Measurements from ENCODE around the gene PRRX2.

DNA sequence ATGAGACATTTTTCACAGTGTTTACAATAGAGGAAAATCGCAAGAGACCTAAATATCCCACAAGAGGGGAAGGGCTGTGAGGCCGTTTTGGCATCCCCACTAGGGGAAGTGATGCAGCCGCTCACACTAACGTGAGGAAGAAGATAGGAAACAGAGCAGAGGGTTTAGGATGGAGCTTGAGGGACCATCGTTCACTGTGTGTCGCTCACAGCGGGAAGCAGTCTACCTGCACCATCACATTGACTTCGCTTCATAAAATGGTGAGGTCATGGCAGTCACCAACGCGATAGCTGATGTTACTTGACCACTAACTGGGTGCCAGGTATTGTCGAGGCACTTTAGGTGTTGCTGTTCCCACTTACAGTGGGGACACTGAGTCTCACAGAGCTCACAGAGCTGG lies 35.6 kb downstream of the PRRX2 start:
- TF ChIP-seq, protein P1, sequence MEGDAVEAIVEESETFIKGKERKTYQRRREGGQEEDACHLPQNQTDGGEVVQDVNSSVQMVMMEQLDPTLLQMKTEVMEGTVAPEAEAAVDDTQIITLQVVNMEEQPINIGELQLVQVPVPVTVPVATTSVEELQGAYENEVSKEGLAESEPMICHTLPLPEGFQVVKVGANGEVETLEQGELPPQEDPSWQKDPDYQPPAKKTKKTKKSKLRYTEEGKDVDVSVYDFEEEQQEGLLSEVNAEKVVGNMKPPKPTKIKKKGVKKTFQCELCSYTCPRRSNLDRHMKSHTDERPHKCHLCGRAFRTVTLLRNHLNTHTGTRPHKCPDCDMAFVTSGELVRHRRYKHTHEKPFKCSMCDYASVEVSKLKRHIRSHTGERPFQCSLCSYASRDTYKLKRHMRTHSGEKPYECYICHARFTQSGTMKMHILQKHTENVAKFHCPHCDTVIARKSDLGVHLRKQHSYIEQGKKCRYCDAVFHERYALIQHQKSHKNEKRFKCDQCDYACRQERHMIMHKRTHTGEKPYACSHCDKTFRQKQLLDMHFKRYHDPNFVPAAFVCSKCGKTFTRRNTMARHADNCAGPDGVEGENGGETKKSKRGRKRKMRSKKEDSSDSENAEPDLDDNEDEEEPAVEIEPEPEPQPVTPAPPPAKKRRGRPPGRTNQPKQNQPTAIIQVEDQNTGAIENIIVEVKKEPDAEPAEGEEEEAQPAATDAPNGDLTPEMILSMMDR (IDR thresholded peaks at IDR 0.05), result no peak
- TF ChIP-seq POLR2AphosphoS5 (IDR thresholded peaks at IDR 0.05) (no peak), POLR2A (IDR thresholded peaks at IDR 0.05) (no peak), EP300 (IDR thresholded peaks at IDR 0.05) (no peak)

Data from sigmoid colon (tissue), 4 donors.